ENCODE data around the gene FXYD3.

FXYD3 gene

DNA sequence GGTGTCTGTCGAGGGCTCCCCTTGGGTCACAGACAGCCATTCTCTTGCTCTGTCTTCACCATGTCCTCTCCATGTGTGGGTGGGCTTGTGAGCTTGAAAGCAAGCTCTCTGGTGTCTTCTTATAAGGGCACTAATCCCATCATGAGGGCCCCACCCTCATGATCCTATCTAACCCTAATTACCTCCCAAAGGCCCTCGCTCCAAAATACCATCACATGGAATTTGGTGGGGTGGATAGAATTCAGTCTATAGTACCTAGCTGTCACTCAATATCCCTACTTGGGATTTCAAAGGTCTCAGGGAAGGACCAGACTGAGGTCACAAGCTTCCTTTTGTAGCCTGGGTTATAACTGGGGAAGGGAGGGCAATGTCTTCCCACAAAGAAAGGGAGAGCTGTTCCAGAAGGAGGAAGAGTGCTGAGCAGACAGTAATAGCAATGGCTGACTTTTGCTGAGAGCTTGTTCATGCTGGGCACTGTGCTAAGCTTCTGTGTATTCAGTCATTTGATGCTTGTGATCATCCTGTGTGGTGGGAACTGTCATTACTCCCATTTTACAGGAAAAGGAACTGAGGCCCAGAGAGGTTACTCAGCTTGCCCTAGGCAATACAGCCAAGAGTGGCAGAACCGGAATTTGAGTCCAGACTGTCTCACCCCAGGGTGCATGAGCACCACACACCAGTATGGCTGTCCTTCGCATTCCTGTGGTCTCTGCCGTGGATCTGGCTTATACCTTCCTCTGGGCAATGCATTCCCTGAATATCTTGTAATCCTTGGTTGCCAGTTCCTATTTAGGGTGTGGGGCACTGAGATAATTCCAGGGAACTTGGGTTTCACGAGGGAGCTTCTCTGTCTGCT, 47.1 kb downstream of the FXYD3 start:
- peak; percentile 86 for DNase-seq (ENCODE audit: low read depth)

DNA sequence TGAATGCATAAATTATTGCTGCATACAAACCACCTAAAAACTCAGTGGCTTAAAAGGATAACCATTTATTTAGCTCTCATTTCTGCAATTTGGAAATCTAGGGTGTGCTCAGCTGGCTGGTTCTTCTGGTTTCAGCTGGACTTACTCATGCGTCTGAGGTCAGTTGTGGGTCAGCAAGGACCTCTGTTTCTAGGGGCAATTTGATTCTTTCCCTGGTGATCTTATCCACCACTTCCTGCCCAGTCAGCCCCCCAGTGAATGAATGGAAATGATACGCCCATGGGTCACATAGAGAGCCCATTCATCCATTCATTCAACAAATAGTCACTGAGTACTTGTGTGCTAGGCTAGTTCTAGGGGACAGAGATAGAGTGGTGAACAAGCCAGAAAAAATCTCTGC, 48.8 kb downstream of the FXYD3 start:
- no peak for DNase-seq (ENCODE audit: low read depth)

DNA sequence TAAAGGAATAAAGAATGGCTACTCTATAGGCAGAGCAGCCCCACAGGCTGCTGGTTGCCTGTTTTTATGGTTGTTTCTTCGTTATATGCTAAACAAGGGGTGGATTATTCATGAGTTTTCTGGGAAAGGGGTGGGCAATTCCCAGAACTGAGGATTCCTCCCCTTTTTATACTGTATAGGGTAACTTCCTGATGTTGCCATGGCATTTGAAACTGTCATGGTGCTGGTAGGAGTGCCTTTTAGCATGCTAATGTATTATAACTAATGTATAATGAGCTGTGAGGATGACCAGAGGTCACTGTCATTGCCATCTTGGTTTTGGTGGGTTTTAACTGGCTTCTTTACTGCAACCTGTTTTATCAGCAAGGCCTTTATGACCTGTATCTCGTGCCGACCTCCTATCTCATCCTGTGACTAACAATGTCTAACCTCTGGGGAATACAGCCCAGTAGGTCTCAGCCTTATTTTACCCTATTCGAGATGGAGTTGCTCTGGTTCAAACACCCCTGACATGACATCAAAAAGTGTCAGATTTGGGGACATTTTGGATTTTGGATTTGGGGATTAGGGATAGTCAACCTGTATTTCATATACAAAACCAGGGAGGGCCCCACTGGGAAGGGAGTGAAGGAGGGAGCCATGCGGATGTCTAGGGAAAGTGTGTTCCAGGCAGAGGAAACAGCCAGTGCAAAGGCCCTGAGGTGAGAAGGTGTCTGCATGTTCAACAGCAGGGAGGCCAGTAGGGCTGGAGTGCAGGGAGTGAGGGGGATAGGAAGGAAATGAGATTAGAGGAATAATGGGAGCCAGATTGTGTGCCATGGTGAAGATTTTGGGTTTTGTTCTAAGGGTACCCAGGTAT, 49.8 kb downstream of the FXYD3 start:
- no peak for DNase-seq (ENCODE audit: low read depth)

DNA sequence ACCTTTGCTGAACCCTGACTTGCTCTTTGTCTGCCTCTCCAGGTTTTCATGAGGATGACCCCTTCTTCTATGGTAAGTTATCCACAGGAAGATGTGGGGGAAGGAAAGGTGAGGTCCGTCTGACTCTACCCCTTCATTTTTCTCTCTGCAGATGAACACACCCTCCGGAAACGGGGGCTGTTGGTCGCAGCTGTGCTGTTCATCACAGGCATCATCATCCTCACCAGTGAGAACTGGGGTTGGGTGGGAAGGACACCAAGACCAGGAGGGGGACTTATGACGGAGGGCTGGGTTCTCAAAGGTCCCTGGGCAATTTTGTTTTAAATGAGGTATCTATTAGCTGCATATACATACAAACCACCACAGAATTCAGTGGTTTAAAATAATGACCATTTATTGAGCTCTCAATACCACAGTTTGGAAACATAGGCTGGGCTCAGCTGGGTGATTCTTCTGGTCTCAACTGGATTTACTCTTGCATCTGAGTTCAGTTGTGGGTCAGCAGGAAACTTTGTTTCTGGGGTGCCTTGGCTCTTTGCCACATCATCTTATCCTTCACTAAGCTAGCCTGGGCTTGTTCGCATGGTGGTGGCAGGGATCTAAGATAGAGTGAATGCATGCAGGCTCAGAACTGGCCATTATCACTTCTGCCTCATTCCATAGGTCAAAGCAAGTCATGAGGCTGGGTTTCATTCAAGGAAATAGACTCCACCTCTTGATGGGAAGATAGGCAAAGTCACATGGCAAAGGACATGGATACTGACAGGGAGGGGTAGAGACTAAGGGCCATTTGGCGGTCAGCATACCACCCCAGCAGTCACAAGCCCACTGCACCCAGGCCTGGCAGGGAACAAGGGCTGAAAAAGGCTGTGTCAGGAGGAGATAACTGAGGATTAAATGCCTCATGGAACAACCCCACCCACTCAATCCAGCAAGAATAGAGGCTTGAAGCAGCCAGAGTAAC, 50.8 kb downstream of the FXYD3 start:
- no peak for DNase-seq (ENCODE audit: low read depth)

DNA sequence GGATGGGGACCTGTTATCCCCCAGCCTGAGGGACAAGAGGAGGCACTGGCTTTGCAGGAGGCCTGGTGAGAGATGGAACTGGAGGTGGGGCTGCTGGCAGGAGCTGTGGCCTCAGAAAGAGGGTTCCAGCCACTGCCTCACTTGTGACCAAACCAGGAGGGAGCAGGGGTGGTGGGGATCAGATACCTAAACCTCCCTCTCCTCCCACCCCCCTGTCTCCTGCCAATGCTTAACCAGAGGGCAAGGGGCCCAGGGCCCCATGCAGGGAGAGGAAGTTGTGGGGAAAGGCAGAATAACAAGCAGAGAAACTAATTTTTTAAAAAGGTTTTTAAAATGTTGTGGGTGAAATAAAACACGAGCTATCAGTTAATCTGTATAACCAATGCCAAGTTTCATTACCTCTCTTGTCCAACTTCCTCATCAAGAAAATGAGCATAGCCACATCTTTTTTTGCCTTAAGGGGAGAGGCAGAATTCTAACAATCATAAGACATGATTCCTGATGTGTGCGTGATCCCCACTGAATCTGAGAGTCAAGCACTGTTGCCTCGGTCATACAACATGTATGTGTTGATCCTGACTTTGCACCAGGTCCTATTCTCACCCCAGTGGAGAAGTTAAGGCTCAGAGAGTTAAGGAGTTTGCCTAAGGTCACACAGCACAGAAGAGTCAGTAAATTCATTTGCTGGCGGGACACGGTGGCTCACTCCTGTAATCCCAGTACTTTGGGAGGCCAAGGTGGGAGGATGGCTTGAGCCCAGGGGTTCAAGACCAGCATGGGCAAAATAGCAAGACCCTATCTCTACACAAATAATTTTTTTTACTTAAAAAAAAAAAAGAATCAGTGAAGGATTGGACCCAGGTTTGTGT, 51.9 kb downstream of the FXYD3 start:
- no peak for DNase-seq (ENCODE audit: low read depth)

DNA sequence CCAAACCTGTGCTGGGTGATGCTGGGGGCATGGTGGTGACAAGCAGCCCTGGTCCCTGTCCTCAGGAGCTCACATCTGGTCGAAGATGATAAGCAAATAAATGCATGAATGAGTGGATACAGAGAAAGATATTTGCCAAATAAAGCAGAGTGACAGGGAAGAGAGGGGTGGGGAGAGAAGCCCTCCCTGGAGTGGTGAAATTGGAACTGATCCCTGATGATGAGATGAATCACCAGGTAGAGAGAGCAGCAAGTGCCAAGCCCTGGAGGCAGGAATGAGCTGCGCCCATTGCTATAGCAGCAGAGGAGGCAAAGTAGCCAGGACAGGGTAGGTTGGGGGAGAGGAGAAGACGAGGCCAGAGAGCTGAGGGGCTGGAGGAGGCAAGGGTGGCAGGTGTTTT, 52.6 kb downstream of the FXYD3 start:
- DNase-seq (ENCODE audit: low read depth): peak; percentile 59

DNA sequence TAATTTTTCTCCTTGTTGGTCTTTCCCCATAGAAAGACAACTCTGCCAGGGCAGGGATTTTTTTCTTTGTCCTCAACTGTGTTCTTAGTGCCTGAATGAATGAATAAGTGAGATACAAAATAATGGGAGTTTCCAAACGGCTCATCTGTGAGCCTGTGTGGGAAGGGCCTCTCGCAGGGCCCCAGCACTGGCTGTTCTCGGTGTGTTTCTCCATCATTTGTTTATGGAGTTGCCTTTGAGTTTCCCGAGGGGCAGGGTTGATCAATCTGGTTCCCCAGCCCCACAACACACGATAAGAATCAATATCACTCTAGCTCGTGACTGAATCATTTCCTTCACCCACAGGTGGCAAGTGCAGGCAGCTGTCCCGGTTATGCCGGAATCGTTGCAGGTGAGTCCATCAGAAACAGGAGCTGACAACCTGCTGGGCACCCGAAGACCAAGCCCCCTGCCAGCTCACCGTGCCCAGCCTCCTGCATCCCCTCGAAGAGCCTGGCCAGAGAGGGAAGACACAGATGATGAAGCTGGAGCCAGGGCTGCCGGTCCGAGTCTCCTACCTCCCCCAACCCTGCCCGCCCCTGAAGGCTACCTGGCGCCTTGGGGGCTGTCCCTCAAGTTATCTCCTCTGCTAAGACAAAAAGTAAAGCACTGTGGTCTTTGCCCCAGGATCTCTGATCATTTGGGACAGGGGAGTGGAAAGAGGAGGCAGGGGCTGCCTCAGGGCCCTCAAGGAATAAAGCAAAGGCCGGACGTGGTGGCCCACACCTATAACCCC, 53.8 kb downstream of the FXYD3 start:
- DNase-seq (ENCODE audit: low read depth): no peak

DNA sequence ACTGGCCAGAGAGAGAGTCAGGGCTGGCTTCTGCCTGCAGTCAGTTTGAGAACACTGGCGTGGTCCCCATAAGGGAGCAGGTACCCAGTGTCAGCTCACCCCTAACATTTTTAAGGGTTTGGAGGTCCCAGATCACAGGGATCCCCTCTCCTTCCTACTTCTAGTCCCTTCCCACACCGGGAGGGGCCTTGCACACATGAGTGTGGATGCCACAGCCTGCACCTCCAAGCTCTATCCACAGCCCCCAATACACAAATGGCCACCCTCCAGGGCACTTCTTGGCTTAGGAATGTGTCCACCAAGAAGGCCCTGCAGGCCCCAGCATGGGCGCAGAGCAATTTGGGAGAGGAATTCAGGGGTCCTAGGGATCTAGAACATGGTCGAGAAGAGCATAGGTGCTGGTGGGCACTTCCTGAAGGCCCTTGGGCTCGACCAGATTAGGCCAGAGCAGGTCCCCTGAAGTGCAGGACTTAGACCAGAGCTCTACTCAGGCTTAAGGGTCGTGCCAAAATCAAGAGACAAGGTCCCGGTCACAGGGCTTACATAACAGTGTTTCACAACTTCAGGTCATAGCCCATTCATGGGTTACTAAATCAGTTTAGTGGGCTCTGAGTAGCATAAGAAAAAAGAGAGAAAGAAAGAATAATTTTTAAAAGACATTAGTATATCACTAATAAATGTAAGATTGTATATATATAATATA, 54.9 kb downstream of the FXYD3 start:
- no peak for DNase-seq (ENCODE audit: low read depth)

DNA sequence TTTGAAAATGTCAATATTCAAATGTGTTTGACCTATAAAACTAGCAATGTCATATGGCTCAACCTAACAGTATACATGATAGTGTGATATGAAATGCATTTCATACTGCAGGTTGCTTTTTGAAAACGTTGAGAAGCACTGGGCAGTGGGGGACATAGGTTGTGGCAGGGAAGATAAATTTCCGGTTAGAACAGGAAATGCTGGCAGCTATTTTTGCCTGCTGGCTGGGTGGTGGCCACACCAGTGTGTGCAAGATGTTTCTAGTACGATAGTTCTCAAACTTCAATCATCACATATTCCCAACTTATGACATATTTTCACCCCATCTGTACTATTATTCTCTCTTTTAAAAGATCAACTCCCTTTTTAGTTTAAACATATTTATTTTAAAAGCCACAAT, 56.1 kb downstream of the FXYD3 start:
- no peak for DNase-seq (ENCODE audit: low read depth)
